IMR-90 (cell line): ENCODE measurements around the gene AUTS2. TPM values are rescaled to one million over a fixed set of nuclear protein-coding genes. Genes with fewer than 3 reads are reported as not detected.

ENCODE experiments used
- ATAC-seq: fragments of 200-7000 bp; cut with Tn5 transposase; 2 replicates; pipeline ENCODE4 v1.9.1; 2020; ENCODE audit warnings: low read depth, mild to moderate bottlenecking, moderate library complexity
- BruUV-seq: library from RNA; stranded (reverse); fragments of 400-500 nt; replicated peaks from 2 replicates; lab custom pipeline; 2021; lab: Mats Ljungman, UMichigan
- CTCF ChIA-PET: fragments of 300-600 bp; formaldehyde crosslinking; extraction: SDS; loops from one replicate; lab custom pipeline; 2021; ENCODE audit warnings: antibody characterized with exemption; lab: Yijun Ruan, JAX
- POLR2A ChIA-PET: fragments of 300-600 bp; sonication (Branson Sonifier 250); formaldehyde crosslinking; loops from one replicate; lab custom pipeline; 2022; ENCODE audit warnings: antibody characterized with exemption; ENCODE audit not compliant: unreplicated experiment; lab: Charles Lee
- DNase-seq: peaks from one replicate; pipeline ENCODE4 v3.0.0; 2013
- H2AFZ ChIP-seq: replicated peaks from 2 replicates; pipeline ENCODE3; 2013; ENCODE audit warnings: low read length, mild to moderate bottlenecking; ENCODE audit not compliant: poor library complexity
- H2AK5ac ChIP-seq: 2 replicates; pipeline ENCODE4 v1.6.1; 2013; ENCODE audit warnings: low read depth, low read length, inconsistent platforms
- H2AK9ac ChIP-seq: replicated peaks from 2 replicates; pipeline ENCODE3; 2013; ENCODE audit warnings: mild to moderate bottlenecking, low read depth, low read length, moderate library complexity; ENCODE audit not compliant: poor library complexity
- H2BK120ac ChIP-seq: 2 replicates; pipeline ENCODE4 v1.6.1; 2013; ENCODE audit warnings: low read depth, low read length, inconsistent platforms
- H2BK15ac ChIP-seq: 3 replicates; pipeline ENCODE4 v1.6.1; 2013; ENCODE audit warnings: low read depth, low read length, inconsistent platforms
- H2BK20ac ChIP-seq: 2 replicates; pipeline ENCODE4 v1.6.1; 2013; ENCODE audit warnings: low read depth, mild to moderate bottlenecking, inconsistent platforms, low read length, moderate library complexity
- H2BK5ac ChIP-seq: 2 replicates; pipeline ENCODE4 v1.6.1; 2013; ENCODE audit warnings: mild to moderate bottlenecking, low read depth, low read length, inconsistent platforms; ENCODE audit not compliant: poor library complexity, severe bottlenecking
- H3K14ac ChIP-seq: replicated peaks from 2 replicates; pipeline ENCODE4 v1.6.1; 2013; ENCODE audit warnings: low read depth, low read length, inconsistent platforms
- H3K18ac ChIP-seq: 2 replicates; pipeline ENCODE4 v1.6.1; 2013; ENCODE audit warnings: low read depth, low read length, control low read depth
- H3K23ac ChIP-seq: 2 replicates; pipeline ENCODE4 v1.6.1; 2013; ENCODE audit warnings: low read depth, low read length, inconsistent platforms
- H3K27ac ChIP-seq: 2 replicates; pipeline ENCODE4 v1.5.1; 2013; ENCODE audit warnings: mild to moderate bottlenecking, control low read depth, low read length; ENCODE audit not compliant: insufficient read depth
- H3K27me3 ChIP-seq: 2 replicates; pipeline ENCODE4 v1.6.1; 2013; ENCODE audit warnings: low read length; ENCODE audit not compliant: control insufficient read depth, insufficient read depth
- H3K36me3 ChIP-seq: 2 replicates; pipeline ENCODE4 v1.6.1; 2013; ENCODE audit warnings: low read length, mixed read lengths; ENCODE audit not compliant: control insufficient read depth, insufficient read depth
- H3K4ac ChIP-seq: 2 replicates; pipeline ENCODE4 v1.6.1; 2013; ENCODE audit warnings: low read depth, low read length, inconsistent platforms
- H3K4me1 ChIP-seq: 2 replicates; pipeline ENCODE4 v1.6.1; 2013; ENCODE audit warnings: low read length, mixed read lengths; ENCODE audit not compliant: control insufficient read depth, insufficient read depth
- H3K4me2 ChIP-seq: 2 replicates; pipeline ENCODE4 v1.6.1; 2013; ENCODE audit warnings: low read depth, mild to moderate bottlenecking, control low read depth, low read length, moderate library complexity
- H3K4me3 ChIP-seq: 2 replicates; pipeline ENCODE4 v1.5.1; 2013; ENCODE audit warnings: low read depth, mild to moderate bottlenecking, control low read depth, low read length, moderate library complexity; ENCODE audit not compliant: insufficient read depth
- H3K56ac ChIP-seq: 2 replicates; pipeline ENCODE4 v1.6.1; 2013; ENCODE audit warnings: low read length, inconsistent platforms; ENCODE audit not compliant: insufficient read depth; ENCODE audit errors: extremely low read depth
- H3K79me1 ChIP-seq, 2 experiments: 2 replicates each; pipeline ENCODE4 v1.6.1; 2013; ENCODE audit warnings: low read length in 2 of 2, inconsistent platforms in 1 of 2, low read depth in 1 of 2
- H3K9ac ChIP-seq: 2 replicates; pipeline ENCODE4 v1.6.1; 2013; ENCODE audit warnings: low read depth, low read length, control low read depth
- H3K9me1 ChIP-seq: 2 replicates; pipeline ENCODE4 v1.6.1; 2013; ENCODE audit warnings: low read length, inconsistent platforms; ENCODE audit not compliant: insufficient read depth
- H3K9me3 ChIP-seq: 2 replicates; pipeline ENCODE4 v1.6.1; 2013; ENCODE audit warnings: low read length; ENCODE audit not compliant: control insufficient read depth, insufficient read depth
- H4K20me1 ChIP-seq: 2 replicates; pipeline ENCODE4 v1.6.1; 2013; ENCODE audit warnings: low read length, inconsistent platforms; ENCODE audit not compliant: insufficient read depth
- H4K5ac ChIP-seq: 2 replicates; pipeline ENCODE4 v1.6.1; 2013; ENCODE audit warnings: mild to moderate bottlenecking, low read depth, low read length, control low read depth
- H4K8ac ChIP-seq, 2 experiments: 2 replicates each; pipeline ENCODE4 v1.6.1; 2013; ENCODE audit warnings: low read depth in 2 of 2, low read length in 2 of 2, control low read depth in 1 of 2, inconsistent platforms in 1 of 2
- H4K91ac ChIP-seq: 2 replicates; pipeline ENCODE4 v1.6.1; 2013; ENCODE audit warnings: low read depth, low read length, inconsistent platforms; ENCODE audit not compliant: insufficient read depth
- BHLHE40 ChIP-seq: fragments of 150-350 bp; IDR thresholded peaks from 2 replicates; pipeline ENCODE4 v1.6.1; 2016; ENCODE audit warnings: mild to moderate bottlenecking, low read depth, low read length
- CEBPB ChIP-seq: IDR thresholded peaks from 2 replicates; pipeline ENCODE4 v1.6.1; 2012; ENCODE audit warnings: low read depth, low read length, improper control_type of control experiment
- CHD1 ChIP-seq: IDR thresholded peaks from 2 replicates; pipeline ENCODE4 v1.6.1; 2012; ENCODE audit warnings: low read depth, low read length, improper control_type of control experiment
- MAFK ChIP-seq: IDR thresholded peaks from 2 replicates; pipeline ENCODE4 v1.6.1; 2012; ENCODE audit warnings: low read depth, low read length, improper control_type of control experiment
- MAZ ChIP-seq: IDR thresholded peaks from 2 replicates; pipeline ENCODE4 v1.6.1; 2012; ENCODE audit warnings: low read depth, mild to moderate bottlenecking, low read length, improper control_type of control experiment, moderate library complexity, borderline replicate concordance
- MXI1 ChIP-seq: IDR thresholded peaks from 2 replicates; pipeline ENCODE4 v1.6.1; 2012; ENCODE audit warnings: low read depth, mild to moderate bottlenecking, low read length, moderate library complexity, borderline replicate concordance
- NFE2L2 ChIP-seq: fragments of 150-350 bp; IDR thresholded peaks from 2 replicates; pipeline ENCODE4 v1.6.1; 2016; ENCODE audit warnings: low read depth, mild to moderate bottlenecking, low read length
- POLR2A ChIP-seq: IDR thresholded peaks from 2 replicates; pipeline ENCODE4 v1.6.1; 2012; ENCODE audit warnings: mild to moderate bottlenecking, low read depth, low read length
- RAD21 ChIP-seq: IDR thresholded peaks from 2 replicates; pipeline ENCODE4 v1.6.1; 2012; ENCODE audit warnings: low read length, improper control_type of control experiment
- RCOR1 ChIP-seq: IDR thresholded peaks from 2 replicates; pipeline ENCODE4 v1.6.1; 2012; ENCODE audit warnings: mild to moderate bottlenecking, low read length, improper control_type of control experiment; ENCODE audit not compliant: insufficient replicate concordance
- RFX5 ChIP-seq: IDR thresholded peaks from 2 replicates; pipeline ENCODE4 v1.8.0; 2012; ENCODE audit warnings: low read depth, mild to moderate bottlenecking, low read length, moderate library complexity
- SMC3 ChIP-seq: fragments of 150-350 bp; IDR thresholded peaks from 2 replicates; pipeline ENCODE4 v1.6.1; 2016; ENCODE audit warnings: low read depth, mild to moderate bottlenecking, antibody characterized with exemption, low read length, moderate library complexity
- WGBS, 2 experiments: methylation state at CpG; one replicate each; pipeline versions ENCODE4 v1.1.5 to v1.1.7; 2013; ENCODE audit warnings: missing lambda C conversion rate in 2 of 2; ENCODE audit not compliant: insufficient read length in 1 of 2; ENCODE audit errors: extremely low coverage in 2 of 2; 5-methylcytosine and 5-hydroxymethylcytosine counted together
- dilution Hi-C: fragments of 300-500 bp; cut with HindIII; formaldehyde crosslinking; loops from one replicate; pipeline ENCODE4 v1.14.3; 2018; ENCODE audit warnings: low sequenced_read_pairs; ENCODE audit not compliant: unreplicated experiment
- in situ Hi-C: fragments of 300-500 bp; cut with MboI; formaldehyde crosslinking; loops from 3 replicates; pipeline ENCODE4 v1.14.3; 2019; ENCODE audit warnings: low sequenced_read_pairs, inconsistent platforms, mixed read lengths
- intact Hi-C: fragments of 100-400 bp; cut with micrococcal nuclease; formaldehyde crosslinking; loops from 2 replicates; pipeline ENCODE4 v1.10.0; 2022
- polyA plus RNA-seq, 3 experiments: library from polyadenylated mRNA; depleted of rRNA; stranded (reverse); fragments of >200 nt; gene quantifications; 2 replicates each; pipeline ENCODE4 v1.2.3, GENCODE V29; 2012; ENCODE audit warnings: low replicate concordance in 1 of 3
- total RNA-seq: library from RNA; depleted of rRNA; stranded (reverse); fragments of >200 nt; gene quantifications from 2 replicates; pipeline ENCODE4 v1.2.3, GENCODE V29; 2012
- TF ChIP-seq, protein P1 (sequence below): conservative IDR thresholded peaks from 2 replicates; pipeline ENCODE4 v1.5.1; 2012; ENCODE audit warnings: mild to moderate bottlenecking, low read depth, low read length, improper control_type of control experiment
- TF ChIP-seq, protein P2 (sequence below): fragments of 150-350 bp; IDR thresholded peaks from 2 replicates; pipeline ENCODE4 v1.6.1; 2016; ENCODE audit warnings: low read depth, mild to moderate bottlenecking, low read length, moderate library complexity, borderline replicate concordance

AUTS2 gene
- total and polyA plus RNA-seq, 2 of the 4 experiments (the other 2 are of a cell fraction) = 0.90 to 3.0 TPM

DNA sequence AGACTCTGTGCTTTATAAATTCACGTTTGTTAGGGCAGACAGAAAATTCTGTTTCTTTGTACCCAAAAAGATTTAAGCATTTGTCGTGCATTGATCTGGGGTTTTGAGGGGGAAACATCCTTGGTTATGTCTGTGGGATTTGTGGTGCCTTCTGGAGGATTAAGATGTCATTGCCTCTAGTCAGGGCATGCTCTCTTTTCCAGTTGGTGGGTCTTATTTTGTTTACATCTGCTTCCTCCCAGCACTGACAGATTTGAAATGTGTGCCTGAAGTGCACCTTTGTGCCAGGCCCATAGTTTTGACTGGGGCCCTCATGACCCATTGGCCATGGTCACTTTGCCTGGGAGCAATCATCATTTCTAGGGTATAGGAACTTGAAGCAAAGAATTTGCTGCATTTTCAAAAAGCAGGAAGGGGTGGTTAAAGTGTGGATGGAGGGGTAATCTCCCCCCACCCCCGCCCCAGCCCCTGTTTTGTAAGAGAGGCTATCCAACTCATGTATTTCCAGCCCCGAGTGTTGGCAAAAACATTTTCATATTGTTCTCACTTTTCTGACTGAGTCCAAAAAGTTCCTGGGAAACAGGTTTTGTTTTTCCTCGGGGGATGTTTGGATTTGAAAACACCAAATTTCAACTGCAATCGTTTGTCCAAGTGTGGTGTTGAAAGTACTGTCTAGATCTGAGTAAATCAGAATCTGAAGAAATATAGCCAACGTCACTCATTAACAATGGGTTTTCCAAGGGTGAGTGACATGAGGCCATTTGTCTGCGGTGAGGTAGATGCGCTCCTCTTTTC lies 1145.5 kb downstream of the AUTS2 start:
- H3K27ac ChIP-seq = no peak overlapping the region
- H3K79me1 ChIP-seq = peaks cover 8 to 11% of the 10 kb centered on the region in 2 experiments; a peak in 1 of 4 replicates
- dilution Hi-C loops = no loop called here
- no peak overlapping the region for H2BK120ac ChIP-seq
- no peaks in the 10 kb centered on the region for H3K9me1 ChIP-seq
- intact Hi-C loops = no loop called here
- no peak overlapping the region for H2AK5ac ChIP-seq
- no peak overlapping the region for H2BK15ac ChIP-seq
- POLR2A ChIA-PET = no interaction called here
- DNase-seq = no peak
- no peaks in the 10 kb centered on the region for H3K4me1 ChIP-seq
- no peak overlapping the region for H2BK5ac ChIP-seq
- H4K91ac ChIP-seq = no peak overlapping the region
- H4K8ac ChIP-seq = no peak overlapping the region
- no peak for TF ChIP-seq SMC3
- no peak for TF ChIP-seq CHD1
- no peak for TF ChIP-seq NFE2L2
- no peak for TF ChIP-seq RAD21
- no peak for TF ChIP-seq POLR2A
- no peak for TF ChIP-seq RFX5
- TF ChIP-seq, protein P1, sequence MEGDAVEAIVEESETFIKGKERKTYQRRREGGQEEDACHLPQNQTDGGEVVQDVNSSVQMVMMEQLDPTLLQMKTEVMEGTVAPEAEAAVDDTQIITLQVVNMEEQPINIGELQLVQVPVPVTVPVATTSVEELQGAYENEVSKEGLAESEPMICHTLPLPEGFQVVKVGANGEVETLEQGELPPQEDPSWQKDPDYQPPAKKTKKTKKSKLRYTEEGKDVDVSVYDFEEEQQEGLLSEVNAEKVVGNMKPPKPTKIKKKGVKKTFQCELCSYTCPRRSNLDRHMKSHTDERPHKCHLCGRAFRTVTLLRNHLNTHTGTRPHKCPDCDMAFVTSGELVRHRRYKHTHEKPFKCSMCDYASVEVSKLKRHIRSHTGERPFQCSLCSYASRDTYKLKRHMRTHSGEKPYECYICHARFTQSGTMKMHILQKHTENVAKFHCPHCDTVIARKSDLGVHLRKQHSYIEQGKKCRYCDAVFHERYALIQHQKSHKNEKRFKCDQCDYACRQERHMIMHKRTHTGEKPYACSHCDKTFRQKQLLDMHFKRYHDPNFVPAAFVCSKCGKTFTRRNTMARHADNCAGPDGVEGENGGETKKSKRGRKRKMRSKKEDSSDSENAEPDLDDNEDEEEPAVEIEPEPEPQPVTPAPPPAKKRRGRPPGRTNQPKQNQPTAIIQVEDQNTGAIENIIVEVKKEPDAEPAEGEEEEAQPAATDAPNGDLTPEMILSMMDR = no peak
- no peak for TF ChIP-seq MAZ
- TF ChIP-seq BHLHE40 = no peak
- no peak for TF ChIP-seq MXI1
- no peak for TF ChIP-seq RCOR1
- TF ChIP-seq, protein P2, sequence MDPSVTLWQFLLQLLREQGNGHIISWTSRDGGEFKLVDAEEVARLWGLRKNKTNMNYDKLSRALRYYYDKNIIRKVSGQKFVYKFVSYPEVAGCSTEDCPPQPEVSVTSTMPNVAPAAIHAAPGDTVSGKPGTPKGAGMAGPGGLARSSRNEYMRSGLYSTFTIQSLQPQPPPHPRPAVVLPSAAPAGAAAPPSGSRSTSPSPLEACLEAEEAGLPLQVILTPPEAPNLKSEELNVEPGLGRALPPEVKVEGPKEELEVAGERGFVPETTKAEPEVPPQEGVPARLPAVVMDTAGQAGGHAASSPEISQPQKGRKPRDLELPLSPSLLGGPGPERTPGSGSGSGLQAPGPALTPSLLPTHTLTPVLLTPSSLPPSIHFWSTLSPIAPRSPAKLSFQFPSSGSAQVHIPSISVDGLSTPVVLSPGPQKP = no peak
- TF ChIP-seq MAFK = no peak
- no peak for TF ChIP-seq CEBPB
- H3K36me3 ChIP-seq = no peaks in the 10 kb centered on the region
- H2BK20ac ChIP-seq = no peak overlapping the region
- in situ Hi-C loops = no loop called here
- H2AK9ac ChIP-seq = no peak overlapping the region
- no peaks in the 10 kb centered on the region for H3K9me3 ChIP-seq
- no peak overlapping the region for H3K18ac ChIP-seq
- H3K9ac ChIP-seq = no peak overlapping the region
- H2AFZ ChIP-seq = no peak overlapping the region
- H3K4me2 ChIP-seq = no peak overlapping the region
- no peak overlapping the region for H3K56ac ChIP-seq
- no peaks in the 10 kb centered on the region for H3K27me3 ChIP-seq
- H3K23ac ChIP-seq = no peak overlapping the region
- no peaks in the 10 kb centered on the region for H4K20me1 ChIP-seq
- no peak overlapping the region for H3K14ac ChIP-seq
- H4K5ac ChIP-seq = no peak overlapping the region
- no peak for ATAC-seq
- H3K4me3 ChIP-seq = no peak overlapping the region
- WGBS, 2 experiments = 94% methylated on average over 2 of the region's 9 CpGs; no CpG with 5 or more reads in 1 of the 2 experiments
- no TSS peak for BruUV-seq
- no peak overlapping the region for H3K4ac ChIP-seq
- CTCF ChIA-PET = no interaction called here
